ENCODE data around the gene OSER1. TPM values are rescaled to one million over a fixed set of nuclear protein-coding genes. Genes with fewer than 3 reads are reported as not detected.

OSER1 gene
- total and polyA plus RNA-seq, 5 experiments from 2014 or later = 27.7 to 47.3 (median 38.8) TPM

GRCh38 chr20:44182863-44183262 lies 27.7 kb downstream of the OSER1 start:
- H3K9me3 Mint-ChIP-seq = no peaks in the 10 kb centered on the region
- peaks cover 28 to 71% (median 49%) of the 10 kb centered on the region in 5 donors for H3K27me3 Mint-ChIP-seq
- H3K4me1 Mint-ChIP-seq = peaks cover 9 to 15% (median 12%) of the 10 kb centered on the region in 4 donors
- no peak for ATAC-seq
- H3K27ac Mint-ChIP-seq = no peak overlapping the region
- H3K4me3 Mint-ChIP-seq = no peak overlapping the region
- POLR2A ChIA-PET = no interaction called here
- no peaks in the 10 kb centered on the region for H3K36me3 Mint-ChIP-seq
- DNase-seq = no peak

GRCh38 chr20:44182135-44182765 lies 28.3 kb downstream of the OSER1 start:
- ATAC-seq (no peak), DNase-seq (no peak)
- POLR2A ChIA-PET = no interaction called here
- H3K4me1 Mint-ChIP-seq = peaks cover 5 to 9% (median 6%) of the 10 kb centered on the region in 4 donors
- peaks cover 28 to 65% (median 47%) of the 10 kb centered on the region in 5 donors for H3K27me3 Mint-ChIP-seq
- no peaks in the 10 kb centered on the region for H3K36me3 Mint-ChIP-seq
- no peak overlapping the region for H3K4me3 Mint-ChIP-seq
- H3K27ac Mint-ChIP-seq = no peak overlapping the region
- H3K9me3 Mint-ChIP-seq = no peaks in the 10 kb centered on the region

GRCh38 chr20:44181611-44182010 lies 29.0 kb downstream of the OSER1 start:
- POLR2A ChIA-PET = no interaction called here
- Mint-ChIP-seq H3K4me3 (no peak overlapping the region), H3K27me3 (peaks cover 26 to 59% (median 45%) of the 10 kb centered on the region in 5 donors), H3K4me1 (peaks cover under 1 to 4% (median 3%) of the 10 kb centered on the region in 4 donors), H3K27ac (no peak overlapping the region), H3K9me3 (no peaks in the 10 kb centered on the region), H3K36me3 (no peaks in the 10 kb centered on the region)
- ATAC-seq = no peak
- no peak for DNase-seq

GRCh38 chr20:44180814-44181213 lies 29.8 kb downstream of the OSER1 start:
- no peaks in the 10 kb centered on the region for H3K9me3 Mint-ChIP-seq
- DNase-seq = no peak
- no peaks in the 10 kb centered on the region for H3K4me1 Mint-ChIP-seq
- no peak for ATAC-seq
- H3K27ac Mint-ChIP-seq = no peak overlapping the region
- peaks cover 0 to 4% (median 0%) of the 10 kb centered on the region in 3 donors for H3K36me3 Mint-ChIP-seq
- POLR2A ChIA-PET = no interaction called here
- H3K27me3 Mint-ChIP-seq = peaks cover 25 to 51% (median 42%) of the 10 kb centered on the region in 5 donors
- H3K4me3 Mint-ChIP-seq = no peak overlapping the region

GRCh38 chr20:44176833-44177534 lies 33.6 kb downstream of the OSER1 start:
- no peaks in the 10 kb centered on the region for H3K4me1 Mint-ChIP-seq
- no peak overlapping the region for H3K4me3 Mint-ChIP-seq
- no peak overlapping the region for H3K27ac Mint-ChIP-seq
- H3K27me3 Mint-ChIP-seq = peaks cover 10 to 47% (median 27%) of the 10 kb centered on the region in 5 donors
- DNase-seq (no peak), ATAC-seq (no peak)
- H3K36me3 Mint-ChIP-seq = peaks cover 0 to 4% (median 0%) of the 10 kb centered on the region in 3 donors
- POLR2A ChIA-PET = no interaction called here
- H3K9me3 Mint-ChIP-seq = no peaks in the 10 kb centered on the region

- no peak overlapping the region for H3K4me3 Mint-ChIP-seq
- DNase-seq (no peak), ATAC-seq (no peak)
- H3K36me3 Mint-ChIP-seq = peaks cover 0 to 4% (median 0%) of the 10 kb centered on the region in 3 donors
- H3K4me1 Mint-ChIP-seq = no peaks in the 10 kb centered on the region
- no peaks in the 10 kb centered on the region for H3K9me3 Mint-ChIP-seq
- POLR2A ChIA-PET = no interaction called here
- H3K27me3 Mint-ChIP-seq = peaks cover 11 to 50% (median 19%) of the 10 kb centered on the region in 5 donors
- H3K27ac Mint-ChIP-seq = no peak overlapping the region
Measured at GRCh38 chr20:44174996-44175765, 35.4 kb downstream of the OSER1 start.

- DNase-seq (no peak), ATAC-seq (no peak)
- POLR2A ChIA-PET = no interaction called here
- no peaks in the 10 kb centered on the region for H3K4me1 Mint-ChIP-seq
- peaks cover 0 to 5% (median under 1%) of the 10 kb centered on the region in 3 donors for H3K36me3 Mint-ChIP-seq
- peaks cover 0 to 8% (median under 1%) of the 10 kb centered on the region in 9 donors for H3K9me3 Mint-ChIP-seq
- no peak overlapping the region for H3K27ac Mint-ChIP-seq
- H3K27me3 Mint-ChIP-seq = peaks cover 11 to 51% (median 22%) of the 10 kb centered on the region in 5 donors
- no peak overlapping the region for H3K4me3 Mint-ChIP-seq
Measured at GRCh38 chr20:44173846-44174245, 36.7 kb downstream of the OSER1 start.

GRCh38 chr20:44173116-44173515 lies 37.5 kb downstream of the OSER1 start:
- peaks cover 0 to 12% (median 1%) of the 10 kb centered on the region in 9 donors for H3K9me3 Mint-ChIP-seq
- no peak overlapping the region for H3K27ac Mint-ChIP-seq
- ATAC-seq = no peak
- peaks cover 0 to 7% (median 2%) of the 10 kb centered on the region in 3 donors for H3K36me3 Mint-ChIP-seq
- H3K4me1 Mint-ChIP-seq = no peaks in the 10 kb centered on the region
- H3K4me3 Mint-ChIP-seq = no peak overlapping the region
- H3K27me3 Mint-ChIP-seq = peaks cover 11 to 54% (median 22%) of the 10 kb centered on the region in 5 donors
- no peak for DNase-seq
- POLR2A ChIA-PET = no interaction called here

GRCh38 chr20:44172572-44172950 lies 38.0 kb downstream of the OSER1 start:
- peaks cover 0 to 7% (median 2%) of the 10 kb centered on the region in 3 donors for H3K36me3 Mint-ChIP-seq
- peaks cover 11 to 51% (median 24%) of the 10 kb centered on the region in 5 donors for H3K27me3 Mint-ChIP-seq
- POLR2A ChIA-PET = no interaction called here
- no peaks in the 10 kb centered on the region for H3K4me1 Mint-ChIP-seq
- H3K27ac Mint-ChIP-seq = no peak overlapping the region
- DNase-seq (no peak), ATAC-seq (no peak)
- no peak overlapping the region for H3K4me3 Mint-ChIP-seq
- H3K9me3 Mint-ChIP-seq = peaks cover 0 to 12% (median 1%) of the 10 kb centered on the region in 9 donors

GRCh38 chr20:44171775-44172571 lies 38.6 kb downstream of the OSER1 start:
- DNase-seq (no peak), ATAC-seq (no peak)
- Mint-ChIP-seq H3K9me3 (peaks cover 0 to 12% (median 1%) of the 10 kb centered on the region in 9 donors), H3K4me1 (no peaks in the 10 kb centered on the region), H3K27ac (no peak overlapping the region), H3K36me3 (peaks cover 0 to 7% (median 2%) of the 10 kb centered on the region in 3 donors), H3K4me3 (no peak overlapping the region), H3K27me3 (peaks cover 16 to 53% (median 26%) of the 10 kb centered on the region in 5 donors)
- POLR2A ChIA-PET = no interaction called here

GRCh38 chr20:44170816-44171410 lies 39.7 kb downstream of the OSER1 start:
- DNase-seq = no peak
- POLR2A ChIA-PET = no interaction called here
- Mint-ChIP-seq H3K4me1 (no peaks in the 10 kb centered on the region), H3K27ac (no peak overlapping the region), H3K36me3 (peaks cover 0 to 5% (median 2%) of the 10 kb centered on the region in 3 donors), H3K4me3 (no peak overlapping the region), H3K9me3 (peaks cover 0 to 12% (median 1%) of the 10 kb centered on the region in 9 donors), H3K27me3 (peaks cover 24 to 51% (median 26%) of the 10 kb centered on the region in 5 donors)
- no peak for ATAC-seq

- no peak for ATAC-seq
Measured at GRCh38 chr20:44167736-44168135, 42.8 kb downstream of the OSER1 start.

More at GRCh38 chr20:44167736-44168135, 42.8 kb downstream of the OSER1 start:
- Mint-ChIP-seq H3K27ac (no peak overlapping the region), H3K9me3 (peaks cover 0 to 12% (median 1%) of the 10 kb centered on the region in 9 donors), H3K36me3 (peaks cover 0 to 4% (median 4%) of the 10 kb centered on the region in 3 donors), H3K4me3 (no peak overlapping the region), H3K27me3 (peaks cover 34 to 49% (median 42%) of the 10 kb centered on the region in 5 donors), H3K4me1 (no peaks in the 10 kb centered on the region)
- no peak for DNase-seq
- POLR2A ChIA-PET = no interaction called here

All from naive thymus-derived CD8-positive, alpha-beta T cell (primary cell).